ENCODE results near the gene RBM26. TPM values are rescaled to one million over a fixed set of nuclear protein-coding genes. Genes with fewer than 3 reads are reported as not detected.

The RBM26 gene
- total and polyA plus RNA-seq, 2 donors: 26.8 to 52.0 TPM

DNA sequence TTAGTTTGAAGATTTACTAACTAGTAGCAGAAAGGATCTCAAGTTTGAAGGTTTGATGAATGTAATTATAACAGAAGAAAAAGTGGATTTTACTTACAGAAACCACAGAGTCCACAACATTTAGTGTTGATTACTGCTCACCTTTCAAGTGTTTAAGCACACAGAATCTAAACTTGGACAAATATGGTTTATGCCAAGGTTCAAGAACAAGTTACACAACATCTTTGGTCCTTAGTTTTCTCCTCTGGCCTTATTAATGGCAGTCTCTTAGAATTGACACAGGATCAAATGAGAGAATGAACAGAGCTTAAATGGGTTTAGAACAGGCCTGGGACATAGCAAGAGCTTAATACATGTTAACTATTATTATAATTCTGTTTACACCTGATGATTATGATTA lies 133.0 kb downstream of the RBM26 start:
- H3K36me3 ChIP-seq (ENCODE audit: control insufficient read depth in 2 of 2, insufficient read depth in 2 of 2, low read length in 1 of 2): no peaks in the 10 kb centered on the region
- DNase-seq (ENCODE audit: low read depth in 6 of 9, low spot score in 9 of 9): no peak
- H3K27ac ChIP-seq (ENCODE audit: low read depth in 1 of 2, low read length in 1 of 2): no peak overlapping the region
- no peaks in the 10 kb centered on the region for H3K9me3 ChIP-seq (ENCODE audit: control insufficient read depth in 2 of 2, insufficient read depth in 1 of 2, low read length in 1 of 2)
- no peaks in the 10 kb centered on the region for H3K27me3 ChIP-seq (ENCODE audit: control insufficient read depth in 2 of 2, insufficient read depth in 1 of 2, low read length in 1 of 2)
- H3K4me1 ChIP-seq (ENCODE audit: control insufficient read depth in 2 of 2, insufficient read depth in 2 of 2, low read length in 2 of 2): no peaks in the 10 kb centered on the region
- H3K4me3 ChIP-seq (ENCODE audit: low read length in 2 of 2): no peak overlapping the region

- no peak overlapping the region for H3K27ac ChIP-seq (ENCODE audit: low read depth in 1 of 2, low read length in 1 of 2)
- DNase-seq (ENCODE audit: low read depth in 6 of 9, low spot score in 9 of 9): no peak
- no peaks in the 10 kb centered on the region for H3K4me1 ChIP-seq (ENCODE audit: control insufficient read depth in 2 of 2, insufficient read depth in 2 of 2, low read length in 2 of 2)
- no peaks in the 10 kb centered on the region for H3K36me3 ChIP-seq (ENCODE audit: control insufficient read depth in 2 of 2, insufficient read depth in 2 of 2, low read length in 1 of 2)
- H3K27me3 ChIP-seq (ENCODE audit: control insufficient read depth in 2 of 2, insufficient read depth in 1 of 2, low read length in 1 of 2): no peaks in the 10 kb centered on the region
- no peaks in the 10 kb centered on the region for H3K9me3 ChIP-seq (ENCODE audit: control insufficient read depth in 2 of 2, insufficient read depth in 1 of 2, low read length in 1 of 2)
- no peak overlapping the region for H3K4me3 ChIP-seq (ENCODE audit: low read length in 2 of 2)
- WGBS: 78% methylated on average over 1 of the region's 1 CpG
Measured at GRCh38 chr13:79271616-79272015, 134.4 kb downstream of the RBM26 start.

GRCh38 chr13:79270859-79271258 lies 135.2 kb downstream of the RBM26 start:
- Histone ChIP-seq H3K36me3 (ENCODE audit: control insufficient read depth in 2 of 2, insufficient read depth in 2 of 2, low read length in 1 of 2) (no peaks in the 10 kb centered on the region), H3K27me3 (ENCODE audit: control insufficient read depth in 2 of 2, insufficient read depth in 1 of 2, low read length in 1 of 2) (no peaks in the 10 kb centered on the region), H3K9me3 (ENCODE audit: control insufficient read depth in 2 of 2, insufficient read depth in 1 of 2, low read length in 1 of 2) (no peaks in the 10 kb centered on the region), H3K4me1 (ENCODE audit: control insufficient read depth in 2 of 2, insufficient read depth in 2 of 2, low read length in 2 of 2) (no peaks in the 10 kb centered on the region), H3K4me3 (ENCODE audit: low read length in 2 of 2) (no peak overlapping the region), H3K27ac (ENCODE audit: low read depth in 1 of 2, low read length in 1 of 2) (no peak overlapping the region)
- WGBS: 91% methylated on average over 3 of the region's 3 CpGs
- DNase-seq (ENCODE audit: low read depth in 6 of 9, low spot score in 9 of 9): no peak

Other genes with a start within 250 kb of the RBM26 start
- gene NDFIP2, start 74.9 kb upstream of the RBM26 start, total RNA-seq: 31.9 TPM
- 23.3 TPM for gene NDFIP2, start 74.9 kb upstream of the RBM26 start, polyA plus RNA-seq

All from thymus (tissue), 11 donors.